ENCODE results near the gene OR4K15.
"Not testable (repeated sequence)": the region's sequence is repeated elsewhere in the genome, so short reads cannot be mapped to it uniquely, and the experiment has no call there.

Gene OR4K15

GRCh38 chr14:19975291-19975690, at the start of gene OR4K15:
OR4K15 (plus strand) TSS chr14:19975591; CDS start chr14:19975591, 0 bp downstream.
- DNase-seq (ENCODE audit: low spot score), result no peak

- DNase-seq (ENCODE audit: low spot score), result no peak
Measured at GRCh38 chr14:19930617-19931016, 44.8 kb upstream of the OR4K15 start, which contains the start of gene OR4K1. OR4K1 (plus strand) TSS chr14:19930917; CDS start chr14:19935667, 4,750 bp downstream.

GRCh38 chr14:19941668-19942067, 33.7 kb upstream of the OR4K15 start:
- DNase-seq (ENCODE audit: low spot score), result no peak

GRCh38 chr14:19947413-19948090, 27.8 kb upstream of the OR4K15 start:
- no peak for DNase-seq (ENCODE audit: low spot score)

- no peak for DNase-seq (ENCODE audit: low spot score)
Measured at GRCh38 chr14:19949218-19949617, 26.2 kb upstream of the OR4K15 start.

- not testable (repeated sequence) for DNase-seq (ENCODE audit: low spot score)
Measured at GRCh38 chr14:19969735-19970134, 5.7 kb upstream of the OR4K15 start.

GRCh38 chr14:19974844-19975243, 547 bp upstream of the OR4K15 start:
- DNase-seq (ENCODE audit: low spot score), result no peak

GRCh38 chr14:19993438-19993837, 18.0 kb downstream of the OR4K15 start:
- no peak for DNase-seq (ENCODE audit: low spot score)

GRCh38 chr14:20001863-20002262, 26.5 kb downstream of the OR4K15 start, which contains the start of gene OR4Q2:
OR4Q2 (plus strand) TSS chr14:20002163.
- DNase-seq (ENCODE audit: low spot score), result no peak

GRCh38 chr14:20002319-20002718, 26.9 kb downstream of the OR4K15 start:
- DNase-seq (ENCODE audit: low spot score), result no peak

GRCh38 chr14:20008156-20008555, 32.8 kb downstream of the OR4K15 start:
- no peak for DNase-seq (ENCODE audit: low spot score)

GRCh38 chr14:20019257-20019865, 44.0 kb downstream of the OR4K15 start, which contains the start of gene OR4K14:
OR4K14 (minus strand) TSS chr14:20019307; CDS start chr14:20015193, 4,114 bp downstream.
- no peak for DNase-seq (ENCODE audit: low spot score)

Measured in ecto neural progenitor cell (in vitro differentiated cells).